Spleen (tissue), 7 donors: ENCODE measurements around the gene HOMEZ.

Experiments used
- POLR2A ChIP-seq, 3 donors: fragments of 450-650 bp; IDR thresholded peaks; one replicate each; pipeline ENCODE4 v1.5.1; 2017; ENCODE audit warnings: antibody characterized with exemption in 3 of 3, mild to moderate bottlenecking in 1 of 3
- POLR2AphosphoS5 ChIP-seq, 3 donors: sonication (generic); formaldehyde crosslinking; IDR thresholded peaks; one replicate each; pipeline ENCODE4 v1.5.1; 2017; ENCODE audit warnings: antibody characterized with exemption in 3 of 3
- TF ChIP-seq, protein P1 (sequence below), 11 experiments: fragments of 200-600 bp in 7 of 11; fragments of 450-650 bp in 4 of 11; sonication (generic) in 4 of 11; IDR thresholded peaks in 8 of 11; conservative IDR thresholded peaks in 3 of 11; 1 replicate in 7 of 11; 2 replicates in 4 of 11; pipeline versions ENCODE4 v1.4.0 to v1.8.0; 2016 to 2021; ENCODE audit warnings: antibody characterized with exemption in 11 of 11, inconsistent platforms in 4 of 11, mild to moderate bottlenecking in 1 of 11
- donor health status: DM: no; HTN: no; CAD: no; lungs with moderate emphysema.
- donor health status: DM: no; HTN: no; CAD: no.
- donor health status: DM: no; HTN: no; CAD: no.

DNA sequence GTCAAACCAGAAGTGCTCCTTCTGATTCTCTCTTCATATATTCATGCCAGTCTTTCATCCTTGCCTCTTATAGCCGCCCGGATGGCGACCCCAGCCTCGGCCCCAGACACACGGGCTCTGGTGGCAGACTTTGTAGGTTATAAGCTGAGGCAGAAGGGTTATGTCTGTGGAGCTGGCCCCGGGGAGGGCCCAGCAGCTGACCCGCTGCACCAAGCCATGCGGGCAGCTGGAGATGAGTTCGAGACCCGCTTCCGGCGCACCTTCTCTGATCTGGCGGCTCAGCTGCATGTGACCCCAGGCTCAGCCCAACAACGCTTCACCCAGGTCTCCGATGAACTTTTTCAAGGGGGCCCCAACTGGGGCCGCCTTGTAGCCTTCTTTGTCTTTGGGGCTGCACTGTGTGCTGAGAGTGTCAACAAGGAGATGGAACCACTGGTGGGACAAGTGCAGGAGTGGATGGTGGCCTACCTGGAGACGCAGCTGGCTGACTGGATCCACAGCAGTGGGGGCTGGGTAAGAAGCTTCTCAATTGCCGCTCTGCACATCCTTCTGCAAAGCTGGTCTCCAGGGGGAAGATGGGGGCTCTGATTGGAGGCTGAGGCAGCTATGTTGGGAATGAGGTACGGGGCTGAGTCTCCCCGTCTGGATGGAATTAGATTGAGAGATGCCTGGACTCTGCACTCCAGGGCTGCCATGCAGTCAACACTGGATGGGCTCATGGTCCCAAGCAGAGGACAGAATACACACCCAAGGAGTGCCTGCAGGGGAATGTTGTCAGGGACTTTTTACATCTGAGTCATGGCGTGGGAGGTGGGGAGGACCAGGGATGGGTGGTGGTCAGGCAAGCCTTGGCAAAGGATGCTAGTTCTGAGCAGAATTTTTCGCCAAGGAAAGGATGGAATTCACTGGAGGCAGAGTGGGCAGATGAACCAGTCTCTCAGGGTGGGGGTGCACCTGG is 22.0 kb upstream of the HOMEZ start:
- TF ChIP-seq POLR2A (IDR thresholded peaks at IDR 0.05) (no peak), POLR2AphosphoS5 (IDR thresholded peaks at IDR 0.05) (no peak)
- TF ChIP-seq, protein P1, sequence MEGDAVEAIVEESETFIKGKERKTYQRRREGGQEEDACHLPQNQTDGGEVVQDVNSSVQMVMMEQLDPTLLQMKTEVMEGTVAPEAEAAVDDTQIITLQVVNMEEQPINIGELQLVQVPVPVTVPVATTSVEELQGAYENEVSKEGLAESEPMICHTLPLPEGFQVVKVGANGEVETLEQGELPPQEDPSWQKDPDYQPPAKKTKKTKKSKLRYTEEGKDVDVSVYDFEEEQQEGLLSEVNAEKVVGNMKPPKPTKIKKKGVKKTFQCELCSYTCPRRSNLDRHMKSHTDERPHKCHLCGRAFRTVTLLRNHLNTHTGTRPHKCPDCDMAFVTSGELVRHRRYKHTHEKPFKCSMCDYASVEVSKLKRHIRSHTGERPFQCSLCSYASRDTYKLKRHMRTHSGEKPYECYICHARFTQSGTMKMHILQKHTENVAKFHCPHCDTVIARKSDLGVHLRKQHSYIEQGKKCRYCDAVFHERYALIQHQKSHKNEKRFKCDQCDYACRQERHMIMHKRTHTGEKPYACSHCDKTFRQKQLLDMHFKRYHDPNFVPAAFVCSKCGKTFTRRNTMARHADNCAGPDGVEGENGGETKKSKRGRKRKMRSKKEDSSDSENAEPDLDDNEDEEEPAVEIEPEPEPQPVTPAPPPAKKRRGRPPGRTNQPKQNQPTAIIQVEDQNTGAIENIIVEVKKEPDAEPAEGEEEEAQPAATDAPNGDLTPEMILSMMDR (IDR thresholded peaks at IDR 0.05 in 8 of 11, conservative IDR thresholded peaks at IDR 0.05 in 3 of 11): no peak
